Measurements from ENCODE around the gene JUNB.
"Not testable (repeated sequence)": the region's sequence is repeated elsewhere in the genome, so short reads cannot be mapped to it uniquely, and the experiment has no call there.

JUNB gene

GRCh38 chr19:12788682-12789097, 2.6 kb upstream of the JUNB start:
- FAIRE-seq (peak; percentile 69), DNase-seq (ENCODE audit: insufficient read length, low spot score) (no peak)

- DNase-seq (ENCODE audit: insufficient read length, low spot score) (no peak), FAIRE-seq (no peak)
These were observed 2.0 kb upstream of the JUNB start for GRCh38 chr19:12789098-12789903.

- DNase-seq (ENCODE audit: insufficient read length, low spot score) (peak; percentile 93), FAIRE-seq (no peak)
These were observed 1.2 kb upstream of the JUNB start for GRCh38 chr19:12789904-12790619.

GRCh38 chr19:12790628-12791344, 500 bp upstream of the JUNB start:
- FAIRE-seq (no peak), DNase-seq (ENCODE audit: insufficient read length, low spot score) (no peak)

GRCh38 chr19:12792051-12792852, 966 bp downstream of the JUNB start:
- DNase-seq (ENCODE audit: insufficient read length, low spot score) (no peak), FAIRE-seq (peak; percentile 49)

- FAIRE-seq (no peak), DNase-seq (ENCODE audit: insufficient read length, low spot score) (no peak)
These were observed 1.6 kb downstream of the JUNB start for GRCh38 chr19:12792853-12793289.

- peak; percentile 78 for DNase-seq (ENCODE audit: insufficient read length, low spot score)
- peak; percentile 70 for FAIRE-seq
These were observed 2.3 kb downstream of the JUNB start for GRCh38 chr19:12793290-12794195.

GRCh38 chr19:12794196-12794941, 3.1 kb downstream of the JUNB start:
- DNase-seq (ENCODE audit: insufficient read length, low spot score) (no peak), FAIRE-seq (no peak)

GRCh38 chr19:12794971-12795381, 3.7 kb downstream of the JUNB start:
- FAIRE-seq (no peak), DNase-seq (ENCODE audit: insufficient read length, low spot score) (no peak)

GRCh38 chr19:12796146-12797071, 5.1 kb downstream of the JUNB start:
- FAIRE-seq (peak; percentile 89), DNase-seq (ENCODE audit: insufficient read length, low spot score) (no peak)

- FAIRE-seq, result no peak
- DNase-seq (ENCODE audit: insufficient read length, low spot score), result no peak
These were observed 5.9 kb downstream of the JUNB start for GRCh38 chr19:12797141-12797587.

- not testable (repeated sequence) for FAIRE-seq; DNase-seq (ENCODE audit: insufficient read length, low spot score)
These were observed 6.3 kb downstream of the JUNB start for GRCh38 chr19:12797607-12798006.

GRCh38 chr19:12799742-12800465, 8.6 kb downstream of the JUNB start:
- FAIRE-seq (no peak), DNase-seq (ENCODE audit: insufficient read length, low spot score) (no peak)

- DNase-seq (ENCODE audit: insufficient read length, low spot score), result no peak
- no peak for FAIRE-seq
These were observed 9.1 kb downstream of the JUNB start for GRCh38 chr19:12800466-12800770.

GRCh38 chr19:12800923-12801465, 9.7 kb downstream of the JUNB start:
- no peak for DNase-seq (ENCODE audit: insufficient read length, low spot score)
- no peak for FAIRE-seq

GRCh38 chr19:12801466-12802266, 10.4 kb downstream of the JUNB start, which contains the start of the genes PRDX2 and THSD8:
TSS of gene PRDX2 (minus strand) at chr19:12801800. CDS start at chr19:12801261, 539 bp downstream.
TSS of gene THSD8 (plus strand) at chr19:12802069. CDS start at chr19:12802072, 3 bp downstream.
- FAIRE-seq, result no peak
- no peak for DNase-seq (ENCODE audit: insufficient read length, low spot score)
